Ectodermal cell (in vitro differentiated cells): Measurements from ENCODE around the gene GAS6.

Source experiments
- H3K27ac ChIP-seq: 2 replicates; pipeline ENCODE4 v1.7.0; 2013; ENCODE audit warnings: mild to moderate bottlenecking, low read depth, low read length; ENCODE audit not compliant: insufficient read depth, poor library complexity, severe bottlenecking
- H3K27me3 ChIP-seq: 2 replicates; pipeline ENCODE4 v1.7.0; 2013; ENCODE audit warnings: mild to moderate bottlenecking, low read length; ENCODE audit not compliant: insufficient read depth, control insufficient read depth, poor library complexity, severe bottlenecking
- H3K36me3 ChIP-seq: one replicate; pipeline ENCODE4 v1.7.0; 2013; ENCODE audit warnings: low read length; ENCODE audit not compliant: control insufficient read depth, insufficient read depth
- H3K4me1 ChIP-seq: one replicate; pipeline ENCODE4 v1.7.0; 2013; ENCODE audit warnings: low read length; ENCODE audit not compliant: control insufficient read depth, insufficient read depth
- H3K4me3 ChIP-seq: 2 replicates; pipeline ENCODE4 v1.7.0; 2013; ENCODE audit warnings: low read depth, low read length, control low read depth; ENCODE audit not compliant: insufficient read depth
- H3K9me3 ChIP-seq: 2 replicates; pipeline ENCODE4 v1.7.0; 2013; ENCODE audit warnings: mild to moderate bottlenecking, low read length, moderate library complexity; ENCODE audit not compliant: control insufficient read depth
- WGBS, 2 experiments: methylation state at CpG; one replicate each; pipeline ENCODE4 v1.1.7; 2013; ENCODE audit warnings: missing lambda C conversion rate in 2 of 2; 5-methylcytosine and 5-hydroxymethylcytosine counted together

The GAS6 gene

GRCh38 chr13:113889467-113889866 is 25.6 kb upstream of the GAS6 start:
- no peaks in the 10 kb centered on the region for H3K9me3 ChIP-seq
- H3K4me1 ChIP-seq: no peaks in the 10 kb centered on the region
- H3K27ac ChIP-seq: no peak overlapping the region
- no peaks in the 10 kb centered on the region for H3K27me3 ChIP-seq
- H3K4me3 ChIP-seq: no peak overlapping the region
- 90 to 92% methylated on average over 4 of the region's 4 CpGs for WGBS, 2 experiments
- H3K36me3 ChIP-seq: no peaks in the 10 kb centered on the region

GRCh38 chr13:113888701-113889330 is 24.9 kb upstream of the GAS6 start:
- Histone ChIP-seq H3K27me3 (no peaks in the 10 kb centered on the region), H3K36me3 (no peaks in the 10 kb centered on the region), H3K9me3 (no peaks in the 10 kb centered on the region), H3K27ac (no peak overlapping the region), H3K4me1 (no peaks in the 10 kb centered on the region), H3K4me3 (no peak overlapping the region)
- WGBS, 2 experiments: 96 to 99% methylated on average over 3 to 4 of the region's 4 CpGs

GRCh38 chr13:113887700-113888201 is 23.9 kb upstream of the GAS6 start:
- H3K27ac ChIP-seq: no peak overlapping the region
- 93 to 94% methylated on average over 1 of the region's 1 CpG for WGBS, 2 experiments
- no peaks in the 10 kb centered on the region for H3K4me1 ChIP-seq
- no peaks in the 10 kb centered on the region for H3K9me3 ChIP-seq
- H3K36me3 ChIP-seq: no peaks in the 10 kb centered on the region
- no peaks in the 10 kb centered on the region for H3K27me3 ChIP-seq
- no peak overlapping the region for H3K4me3 ChIP-seq

- Histone ChIP-seq H3K27ac (no peak overlapping the region), H3K4me1 (peaks cover 7% of the 10 kb centered on the region), H3K36me3 (no peaks in the 10 kb centered on the region), H3K4me3 (no peak overlapping the region), H3K9me3 (no peaks in the 10 kb centered on the region), H3K27me3 (no peaks in the 10 kb centered on the region)
- WGBS, 2 experiments: 91% methylated on average over 14 of the region's 14 CpGs
Measured at GRCh38 chr13:113886561-113887112, 22.8 kb upstream of the GAS6 start.

GRCh38 chr13:113884821-113885220 is 20.9 kb upstream of the GAS6 start:
- Histone ChIP-seq H3K4me1 (peaks cover 7% of the 10 kb centered on the region), H3K27me3 (no peaks in the 10 kb centered on the region), H3K4me3 (no peak overlapping the region), H3K36me3 (no peaks in the 10 kb centered on the region), H3K9me3 (no peaks in the 10 kb centered on the region), H3K27ac (no peak overlapping the region)
- WGBS, 2 experiments: 95 to 96% methylated on average over 7 of the region's 7 CpGs

- 94% methylated on average over 51 of the region's 51 CpGs for WGBS, 2 experiments
- Histone ChIP-seq H3K9me3 (no peaks in the 10 kb centered on the region), H3K27me3 (no peaks in the 10 kb centered on the region), H3K4me3 (no peak overlapping the region), H3K4me1 (peaks cover 7% of the 10 kb centered on the region), H3K36me3 (no peaks in the 10 kb centered on the region), H3K27ac (no peak overlapping the region)
Measured at GRCh38 chr13:113883921-113884804, 20.3 kb upstream of the GAS6 start.

- Histone ChIP-seq H3K36me3 (no peaks in the 10 kb centered on the region), H3K4me1 (peaks cover 7% of the 10 kb centered on the region), H3K27ac (no peak overlapping the region), H3K4me3 (no peak overlapping the region), H3K27me3 (no peaks in the 10 kb centered on the region), H3K9me3 (no peaks in the 10 kb centered on the region)
- WGBS, 2 experiments: 95 to 96% methylated on average over 50 of the region's 50 CpGs
Measured at GRCh38 chr13:113883314-113883811, 19.5 kb upstream of the GAS6 start.

GRCh38 chr13:113882716-113883115 is 18.8 kb upstream of the GAS6 start:
- no peaks in the 10 kb centered on the region for H3K36me3 ChIP-seq
- 95% methylated on average over 20 of the region's 20 CpGs for WGBS, 2 experiments
- H3K4me3 ChIP-seq: no peak overlapping the region
- no peaks in the 10 kb centered on the region for H3K27me3 ChIP-seq
- no peaks in the 10 kb centered on the region for H3K9me3 ChIP-seq
- no peak overlapping the region for H3K27ac ChIP-seq
- peaks cover 7% of the 10 kb centered on the region for H3K4me1 ChIP-seq

GRCh38 chr13:113882267-113882630 is 18.4 kb upstream of the GAS6 start:
- Histone ChIP-seq H3K36me3 (no peaks in the 10 kb centered on the region), H3K27ac (no peak overlapping the region), H3K9me3 (no peaks in the 10 kb centered on the region), H3K27me3 (no peaks in the 10 kb centered on the region), H3K4me3 (no peak overlapping the region), H3K4me1 (peaks cover 7% of the 10 kb centered on the region)
- WGBS, 2 experiments: 81 to 82% methylated on average over 8 of the region's 8 CpGs

- Histone ChIP-seq H3K4me3 (no peak overlapping the region), H3K4me1 (peaks cover 7% of the 10 kb centered on the region), H3K27ac (no peak overlapping the region), H3K27me3 (no peaks in the 10 kb centered on the region), H3K9me3 (no peaks in the 10 kb centered on the region), H3K36me3 (no peaks in the 10 kb centered on the region)
- WGBS, 2 experiments: 90 to 94% methylated on average over 10 of the region's 10 CpGs
Measured at GRCh38 chr13:113881614-113882266, 17.9 kb upstream of the GAS6 start.
